Endodermal cell (in vitro differentiated cells): ENCODE results near the gene OLFML2A. TPM values are rescaled to one million over a fixed set of nuclear protein-coding genes. Genes with fewer than 3 reads are reported as not detected.

Source experiments
- DNase-seq: peaks from one replicate; pipeline ENCODE4 v3.0.0-alpha.2; 2017
- H3K27ac ChIP-seq: 2 replicates; pipeline ENCODE4 v1.5.1; 2013; ENCODE audit warnings: mild to moderate bottlenecking, low read depth, low read length, moderate library complexity
- H3K27me3 ChIP-seq: 2 replicates; pipeline ENCODE4 v1.6.1; 2013; ENCODE audit warnings: mild to moderate bottlenecking, low read length, moderate library complexity; ENCODE audit not compliant: insufficient read depth, control insufficient read depth, poor library complexity, severe bottlenecking
- H3K36me3 ChIP-seq: 2 replicates; pipeline ENCODE4 v1.7.0; 2013; ENCODE audit warnings: mild to moderate bottlenecking, low read length, moderate library complexity; ENCODE audit not compliant: control insufficient read depth, insufficient read depth
- H3K4me1 ChIP-seq: one replicate; pipeline ENCODE4 v1.7.0; 2013; ENCODE audit warnings: low read length; ENCODE audit not compliant: control insufficient read depth, insufficient read depth
- H3K4me3 ChIP-seq: 2 replicates; pipeline ENCODE4 v1.5.1; 2013; ENCODE audit warnings: mild to moderate bottlenecking, low read length, moderate library complexity
- H3K9ac ChIP-seq: 2 replicates; pipeline ENCODE4 v1.6.1; 2013; ENCODE audit warnings: mild to moderate bottlenecking, low read length, moderate library complexity; ENCODE audit not compliant: poor library complexity, severe bottlenecking; ENCODE audit errors: extremely low read depth
- H3K9me3 ChIP-seq: 2 replicates; pipeline ENCODE4 v1.6.1; 2013; ENCODE audit warnings: mild to moderate bottlenecking, low read length, moderate library complexity; ENCODE audit not compliant: control insufficient read depth
- H3K27ac Mint-ChIP-seq: 2 replicates; pipeline ENCODE4 v1.8.0; 2020; ENCODE audit warnings: mixed read lengths
- H3K27me3 Mint-ChIP-seq: 2 replicates; pipeline ENCODE4 v1.8.0; 2021; ENCODE audit warnings: mild to moderate bottlenecking, mixed read lengths; ENCODE audit not compliant: insufficient read depth
- H3K36me3 Mint-ChIP-seq: 2 replicates; pipeline ENCODE4 v1.8.0; 2020; ENCODE audit warnings: low read depth, mixed read lengths
- H3K4me1 Mint-ChIP-seq: 2 replicates; pipeline ENCODE4 v1.8.0; 2020; ENCODE audit warnings: mixed read lengths
- H3K4me3 Mint-ChIP-seq: 2 replicates; pipeline ENCODE4 v1.8.0; 2020; ENCODE audit warnings: mild to moderate bottlenecking, moderate library complexity, mixed read lengths
- H3K9me3 Mint-ChIP-seq: 2 replicates; pipeline ENCODE4 v1.8.0; 2020; ENCODE audit warnings: mild to moderate bottlenecking, mixed read lengths
- CTCF ChIP-seq: fragments of 200-600 bp; sonication (generic); conservative IDR thresholded peaks from 2 replicates; pipeline ENCODE4 v1.5.0; 2021; ENCODE audit warnings: antibody characterized with exemption, mild to moderate bottlenecking
- WGBS, 2 experiments: methylation state at CpG; one replicate each; pipeline versions ENCODE4 v1.1.5 to v1.1.7; 2013; ENCODE audit warnings: missing lambda C conversion rate in 2 of 2, mixed read lengths in 1 of 2; ENCODE audit not compliant: insufficient coverage in 1 of 2, insufficient read length in 1 of 2; 5-methylcytosine and 5-hydroxymethylcytosine counted together
- total RNA-seq, 2 donors: library from RNA; stranded (reverse); fragmentation: NEBNext Ultra II Directional in 1 of 2; extraction: Animal tissue kit (Norgen Biotek cat#: 25700) in 1 of 2; gene quantifications; 2 replicates in 1 of 2; 3 replicates in 1 of 2; pipeline ENCODE4 v1.2.1, GENCODE V29; 2021

Gene OLFML2A
- total RNA-seq, 2 donors from 2014 or later: 28.1 to 31.2 TPM

DNA sequence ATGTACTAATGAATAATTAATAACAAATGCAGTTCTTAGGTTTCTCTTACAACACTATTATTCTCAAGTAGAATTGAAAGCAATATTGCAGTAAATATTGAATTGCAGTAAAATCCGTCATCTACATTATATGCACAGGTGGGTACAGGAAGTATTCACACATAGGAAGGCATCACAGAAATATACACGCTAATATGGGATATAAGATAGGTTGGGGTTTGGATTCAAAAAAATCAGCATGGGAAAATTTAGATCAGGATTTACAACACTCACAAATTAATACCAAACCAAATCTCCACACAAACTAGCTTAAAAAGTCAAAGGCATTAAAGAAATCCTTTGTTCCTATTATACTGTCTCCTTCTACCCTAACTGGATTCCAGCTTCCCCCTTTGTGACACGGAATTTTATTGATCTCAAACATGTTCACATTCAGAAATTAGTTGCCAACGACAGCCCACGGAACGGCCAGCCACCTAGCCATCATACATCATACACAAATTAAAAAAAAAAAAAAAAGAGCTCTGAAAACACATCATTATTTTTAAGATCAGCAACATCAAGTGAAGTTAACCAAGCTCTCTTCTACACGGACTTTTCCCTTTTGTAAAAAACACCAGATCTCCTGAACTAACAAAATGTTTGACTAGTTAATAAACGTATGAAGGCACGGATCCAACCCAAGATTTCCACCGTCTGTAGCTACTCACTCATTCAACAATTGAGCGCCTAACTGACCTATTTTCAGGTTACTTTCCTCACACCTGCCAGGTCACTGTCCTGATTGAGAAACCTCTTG lies 8.0 kb upstream of the OLFML2A start:
- no peak for DNase-seq
- peak overlapping the region; percentile 95 for H3K4me3 Mint-ChIP-seq
- no peaks in the 10 kb centered on the region for H3K9me3 Mint-ChIP-seq
- WGBS, 2 experiments: 0 to 3% methylated on average over 3 to 10 of the region's 11 CpGs
- Histone ChIP-seq H3K4me3 (peak overlapping the region; percentile 90), H3K27me3 (no peaks in the 10 kb centered on the region), H3K27ac (peak overlapping the region; percentile 27), H3K9me3 (no peaks in the 10 kb centered on the region), H3K4me1 (peaks cover 27% of the 10 kb centered on the region), H3K36me3 (no peaks in the 10 kb centered on the region), H3K9ac (peak overlapping the region; percentile 76)
- no peak for TF ChIP-seq CTCF
- H3K36me3 Mint-ChIP-seq: no peaks in the 10 kb centered on the region
- peaks cover 53% of the 10 kb centered on the region for H3K4me1 Mint-ChIP-seq
- peak overlapping the region; percentile 95 for H3K27ac Mint-ChIP-seq
- H3K27me3 Mint-ChIP-seq: peaks cover 11% of the 10 kb centered on the region

GRCh38 chr9:124769549-124770358 lies 7.2 kb upstream of the OLFML2A start:
- DNase-seq: peak; percentile 84
- Mint-ChIP-seq H3K27ac (peak overlapping the region; percentile 95), H3K9me3 (no peaks in the 10 kb centered on the region), H3K27me3 (peaks cover 11% of the 10 kb centered on the region), H3K4me3 (peak overlapping the region; percentile 95), H3K36me3 (no peaks in the 10 kb centered on the region), H3K4me1 (peaks cover 50% of the 10 kb centered on the region)
- Histone ChIP-seq H3K27me3 (no peaks in the 10 kb centered on the region), H3K4me3 (peak overlapping the region; percentile 90), H3K36me3 (no peaks in the 10 kb centered on the region), H3K9me3 (no peaks in the 10 kb centered on the region), H3K27ac (peak overlapping the region; percentile 27), H3K9ac (peak overlapping the region; percentile 76), H3K4me1 (peaks cover 24% of the 10 kb centered on the region)
- 0 to 2% methylated on average over 34 to 53 of the region's 56 CpGs for WGBS, 2 experiments
- TF ChIP-seq CTCF: no peak

- Histone ChIP-seq H3K4me3 (peak overlapping the region; percentile 90), H3K9me3 (no peaks in the 10 kb centered on the region), H3K36me3 (no peaks in the 10 kb centered on the region), H3K9ac (peak overlapping the region; percentile 76), H3K27ac (peak overlapping the region; percentile 87), H3K4me1 (peaks cover 16% of the 10 kb centered on the region), H3K27me3 (no peaks in the 10 kb centered on the region)
- WGBS, 2 experiments: 0% methylated on average over 21 to 43 of the region's 43 CpGs
- H3K27ac Mint-ChIP-seq: peak overlapping the region; percentile 95
- DNase-seq: peak; percentile 82
- peak overlapping the region; percentile 95 for H3K4me3 Mint-ChIP-seq
- peaks cover 11% of the 10 kb centered on the region for H3K27me3 Mint-ChIP-seq
- H3K36me3 Mint-ChIP-seq: no peaks in the 10 kb centered on the region
- H3K9me3 Mint-ChIP-seq: no peaks in the 10 kb centered on the region
- peaks cover 43% of the 10 kb centered on the region for H3K4me1 Mint-ChIP-seq
- no peak for TF ChIP-seq CTCF
Observed at GRCh38 chr9:124770359-124771020, 6.4 kb upstream of the OLFML2A start.
